H1 (cell line): ENCODE data around the gene ARL2. TPM values are rescaled to one million over a fixed set of nuclear protein-coding genes. Genes with fewer than 3 reads are reported as not detected.

Experiments used
- CTCF ChIA-PET: fragments of 300-600 bp; sonication (Branson Sonifier 250); formaldehyde crosslinking; loops from one replicate; lab custom pipeline; 2021; ENCODE audit not compliant: partially characterized antibody; lab: Charles Lee
- POLR2A ChIA-PET: fragments of 300-600 bp; sonication (Branson Sonifier 250); formaldehyde crosslinking; loops from one replicate; lab custom pipeline; 2021; ENCODE audit warnings: inconsistent platforms; ENCODE audit not compliant: partially characterized antibody; lab: Charles Lee
- DNase-seq, 2 experiments: peaks; one replicate each; pipeline versions ENCODE4 v3.0.0 to v3.0.0-alpha.2; 2010 to 2022; ENCODE audit warnings: low spot score in 2 of 2, low read depth in 1 of 2, mixed read lengths in 1 of 2
- FAIRE-seq: peaks from 2 replicates; lab custom pipeline; 2011; peaks lifted over from hg19 to GRCh38; lab: Jason Lieb, UNC
- H2AFZ ChIP-seq: 2 replicates; pipeline ENCODE4 v1.8.1; 2012; ENCODE audit warnings: low read length, inconsistent platforms
- H2AK5ac ChIP-seq: 2 replicates; pipeline ENCODE4 v1.6.1; 2013; ENCODE audit warnings: low read depth, low read length
- H2BK120ac ChIP-seq: replicated peaks from 2 replicates; pipeline ENCODE3; 2013; ENCODE audit warnings: low read depth, low read length, inconsistent platforms
- H2BK12ac ChIP-seq: 2 replicates; pipeline ENCODE4 v1.6.1; 2013; ENCODE audit warnings: low read depth, low read length
- H2BK15ac ChIP-seq: 2 replicates; pipeline ENCODE4 v1.6.1; 2013; ENCODE audit warnings: low read length
- H2BK20ac ChIP-seq: 2 replicates; pipeline ENCODE4 v1.6.1; 2013; ENCODE audit warnings: low read length
- H2BK5ac ChIP-seq: 2 replicates; pipeline ENCODE4 v1.6.1; 2013; ENCODE audit warnings: low read depth, low read length
- H3K14ac ChIP-seq: 2 replicates; pipeline ENCODE4 v1.6.1; 2013; ENCODE audit warnings: inconsistent platforms; ENCODE audit not compliant: insufficient read length
- H3K18ac ChIP-seq: 2 replicates; pipeline ENCODE4 v1.6.1; 2013; ENCODE audit warnings: low read length; ENCODE audit errors: extremely low read depth
- H3K23ac ChIP-seq: 2 replicates; pipeline ENCODE4 v1.6.1; 2013; ENCODE audit warnings: inconsistent platforms; ENCODE audit not compliant: insufficient read length
- H3K23me2 ChIP-seq: 2 replicates; pipeline ENCODE4 v1.6.1; 2013; ENCODE audit warnings: low read depth, low read length
- H3K27ac ChIP-seq: 2 replicates; pipeline ENCODE4 v1.6.1; 2011; ENCODE audit warnings: low read depth, low read length, inconsistent platforms
- H3K27me3 ChIP-seq, 4 experiments: replicated peaks in 1 of 4; 1 replicate in 1 of 4; 2 replicates in 3 of 4; pipeline versions ENCODE4 v1.6.1 to v1.8.1; 2011 to 2013; ENCODE audit warnings: low read length in 3 of 4, mild to moderate bottlenecking in 3 of 4, inconsistent platforms in 2 of 4, mixed read lengths in 2 of 4, moderate library complexity in 1 of 4; ENCODE audit not compliant: control insufficient read depth in 3 of 4, insufficient read depth in 3 of 4; ENCODE audit errors: extremely low read depth in 1 of 4
- H3K36me3 ChIP-seq, 4 experiments: 2 replicates each; pipeline versions ENCODE4 v1.6.1 to v1.8.1; 2011 to 2013; ENCODE audit warnings: mild to moderate bottlenecking in 4 of 4, low read length in 3 of 4, moderate library complexity in 2 of 4, control low read depth in 1 of 4, inconsistent platforms in 1 of 4; ENCODE audit not compliant: insufficient read depth in 4 of 4, control insufficient read depth in 2 of 4
- H3K4ac ChIP-seq: replicated peaks from 2 replicates; pipeline ENCODE3; 2013; ENCODE audit warnings: low read length, low read depth, mixed read lengths, inconsistent platforms; ENCODE audit not compliant: insufficient read length
- H3K4me1 ChIP-seq, 4 experiments: replicated peaks in 1 of 4; 1 replicate in 1 of 4; 2 replicates in 3 of 4; pipeline versions ENCODE4 v1.6.1 to v1.8.1; 2011 to 2013; ENCODE audit warnings: low read length in 3 of 4, inconsistent platforms in 2 of 4, mixed read lengths in 1 of 4; ENCODE audit not compliant: insufficient read depth in 4 of 4, control insufficient read depth in 3 of 4
- H3K4me2 ChIP-seq, 2 experiments: 2 replicates each; pipeline versions ENCODE4 v1.6.1 to v1.8.1; 2011 to 2013; ENCODE audit warnings: low read depth in 2 of 2, low read length in 2 of 2, control low read depth in 1 of 2, inconsistent platforms in 1 of 2, mild to moderate bottlenecking in 1 of 2; ENCODE audit not compliant: insufficient read depth in 1 of 2
- H3K4me3 ChIP-seq, 4 experiments: fragments of 200-600, 300-600 bp in 1 of 4; sonication (generic), shearing (Covaris generic), sonication (Bioruptor Twin) in 1 of 4; 2 replicates each; pipeline versions ENCODE4 v1.5.1 to v1.8.1; 2011 to 2016; ENCODE audit warnings: low read length in 4 of 4, low read depth in 3 of 4, control low read depth in 2 of 4, inconsistent platforms in 2 of 4, mild to moderate bottlenecking in 2 of 4, mixed read lengths in 1 of 4, moderate library complexity in 1 of 4; ENCODE audit not compliant: insufficient read depth in 2 of 4; ENCODE audit errors: extremely low read depth in 1 of 4
- H3K56ac ChIP-seq: replicated peaks from 2 replicates; pipeline ENCODE3; 2013; ENCODE audit warnings: low read depth, mild to moderate bottlenecking, mixed read lengths, low read length, inconsistent platforms; ENCODE audit not compliant: insufficient read length
- H3K79me1 ChIP-seq: 2 replicates; pipeline ENCODE4 v1.6.1; 2013; ENCODE audit warnings: low read depth, low read length, control low read depth
- H3K79me2 ChIP-seq, 2 experiments: 2 replicates each; pipeline versions ENCODE4 v1.6.1 to v1.8.1; 2012 to 2013; ENCODE audit warnings: low read length in 2 of 2, mild to moderate bottlenecking in 2 of 2, inconsistent platforms in 1 of 2; ENCODE audit not compliant: insufficient read depth in 2 of 2, control insufficient read depth in 1 of 2
- H3K9ac ChIP-seq, 4 experiments: replicated peaks in 1 of 4; 1 replicate in 1 of 4; 2 replicates in 3 of 4; pipeline versions ENCODE4 v1.6.1 to v1.8.1; 2011 to 2013; ENCODE audit warnings: low read depth in 3 of 4, low read length in 3 of 4, control low read depth in 2 of 4, mild to moderate bottlenecking in 2 of 4, moderate library complexity in 2 of 4, inconsistent platforms in 1 of 4; ENCODE audit errors: extremely low read depth in 1 of 4
- H3K9me3 ChIP-seq, 2 experiments: 2 replicates each; pipeline versions ENCODE4 v1.6.1 to v1.8.1; 2012 to 2013; ENCODE audit warnings: mild to moderate bottlenecking in 2 of 2, moderate library complexity in 2 of 2, control low read depth in 1 of 2, inconsistent platforms in 1 of 2, low read depth in 1 of 2, low read length in 1 of 2, mixed read lengths in 1 of 2; ENCODE audit not compliant: insufficient read depth in 2 of 2
- H4K20me1 ChIP-seq, 2 experiments: replicated peaks in 1 of 2; 2 replicates each; pipeline versions ENCODE3 to v1.8.1; 2011 to 2013; ENCODE audit warnings: inconsistent platforms in 2 of 2, low read length in 2 of 2, mild to moderate bottlenecking in 1 of 2; ENCODE audit not compliant: insufficient read depth in 2 of 2, control insufficient read depth in 1 of 2
- H4K5ac ChIP-seq: 2 replicates; pipeline ENCODE4 v1.6.1; 2013; ENCODE audit warnings: low read length, low read depth, mixed read lengths, inconsistent platforms; ENCODE audit not compliant: insufficient read length
- H4K8ac ChIP-seq: 2 replicates; pipeline ENCODE4 v1.8.0; 2013; ENCODE audit warnings: mild to moderate bottlenecking, moderate library complexity, low read length, inconsistent platforms; ENCODE audit not compliant: insufficient read depth; ENCODE audit errors: extremely low read depth
- H4K91ac ChIP-seq: replicated peaks from 2 replicates; pipeline ENCODE3; 2013; ENCODE audit warnings: low read length, mixed read lengths, inconsistent platforms; ENCODE audit not compliant: insufficient read length
- BRCA1 ChIP-seq: IDR thresholded peaks from 2 replicates; pipeline ENCODE4 v1.6.1; 2012; ENCODE audit warnings: low read depth, low read length, improper control_type of control experiment
- FOSL1 ChIP-seq: IDR thresholded peaks from 2 replicates; pipeline ENCODE4 v1.6.1; 2011; ENCODE audit warnings: mild to moderate bottlenecking, low read depth, low read length, moderate library complexity; ENCODE audit not compliant: insufficient read depth
- GABPA ChIP-seq: IDR thresholded peaks from 2 replicates; pipeline ENCODE4 v1.6.1; 2011; ENCODE audit warnings: mild to moderate bottlenecking, low read length, moderate library complexity, borderline replicate concordance; ENCODE audit not compliant: insufficient read depth
- HDAC2 ChIP-seq, 2 experiments: fragments of 300-600 bp in 1 of 2; sonication (generic) in 1 of 2; IDR thresholded peaks; 2 replicates each; pipeline ENCODE4 v1.6.1; 2011 to 2012; ENCODE audit warnings: low read depth in 2 of 2, low read length in 2 of 2, mild to moderate bottlenecking in 2 of 2, moderate library complexity in 2 of 2, borderline replicate concordance in 1 of 2, inconsistent platforms in 1 of 2
- HDAC6 ChIP-seq: IDR thresholded peaks from one replicate; pipeline ENCODE4 v1.7.1; 2012; ENCODE audit warnings: low read depth, mild to moderate bottlenecking, inconsistent platforms, low read length, moderate library complexity
- JUND ChIP-seq: IDR thresholded peaks from 2 replicates; pipeline ENCODE4 v1.6.1; 2011; ENCODE audit warnings: mild to moderate bottlenecking, improper control_type of control experiment, low read length
- KDM4A ChIP-seq: IDR thresholded peaks from one replicate; pipeline ENCODE4 v1.7.1; 2012; ENCODE audit warnings: low read depth, mild to moderate bottlenecking, moderate library complexity, low read length, inconsistent platforms; ENCODE audit not compliant: severe bottlenecking
- NANOG ChIP-seq: IDR thresholded peaks from 2 replicates; pipeline ENCODE4 v1.6.1; 2011; ENCODE audit warnings: low read length, low read depth, mild to moderate bottlenecking, inconsistent platforms; ENCODE audit not compliant: insufficient read depth, poor library complexity, severe bottlenecking
- POU5F1 ChIP-seq: IDR thresholded peaks from 2 replicates; pipeline ENCODE4 v1.6.1; 2011; ENCODE audit warnings: low read depth, mild to moderate bottlenecking, low read length, moderate library complexity
- RNF2 ChIP-seq: fragments of 200-900, 300-1000 bp; sonication (generic); IDR thresholded peaks from 2 replicates; pipeline ENCODE4 v1.7.1; 2016; ENCODE audit warnings: borderline replicate concordance, low read depth, mild to moderate bottlenecking, antibody characterized with exemption, low read length; ENCODE audit not compliant: poor library complexity, severe bottlenecking; ENCODE audit errors: missing control alignments
- RXRA ChIP-seq: IDR thresholded peaks from 2 replicates; pipeline ENCODE4 v1.6.1; 2011; ENCODE audit warnings: low read depth, mild to moderate bottlenecking, low read length, moderate library complexity; ENCODE audit not compliant: insufficient read depth
- SAP30 ChIP-seq: fragments of 300-600 bp; sonication (generic); IDR thresholded peaks from 2 replicates; pipeline ENCODE4 v1.7.1; 2012; ENCODE audit warnings: low read length, moderate library complexity, mild to moderate bottlenecking, inconsistent platforms; ENCODE audit not compliant: insufficient read depth, insufficient replicate concordance
- TAF1 ChIP-seq: IDR thresholded peaks from 2 replicates; pipeline ENCODE4 v1.6.1; 2011; ENCODE audit warnings: mild to moderate bottlenecking, low read depth, low read length
- WGBS, 2 experiments: shearing (Covaris generic) in 1 of 2; methylation state at CpG; one replicate each; pipeline versions ENCODE4 v1.1.6 to v1.1.7; 2013 to 2015; ENCODE audit warnings: low lambda C conversion rate in 2 of 2, mixed read lengths in 2 of 2, inconsistent platforms in 1 of 2, low coverage in 1 of 2, missing lambda C conversion rate in 1 of 2; ENCODE audit not compliant: insufficient replicate concordance in 2 of 2, insufficient coverage in 1 of 2, insufficient read length in 1 of 2; ENCODE audit errors: extremely low coverage in 1 of 2, missing lambda C conversion rate in 1 of 2; 5-methylcytosine and 5-hydroxymethylcytosine counted together
- polyA plus RNA-seq, 7 experiments: library from polyadenylated mRNA; depleted of rRNA in 3 of 7; stranded (reverse) in 5 of 7; unstranded in 2 of 7; fragments of >200 nt in 5 of 7; fragments of 200-250 nt in 2 of 7; gene quantifications; 1 replicate in 5 of 7; 2 replicates in 1 of 7; 4 replicates in 1 of 7; pipeline versions ENCODE4 v1.2.1 to v1.2.3, GENCODE V29; 2011 to 2013; ENCODE audit warnings: missing spikeins in 2 of 7, mixed read lengths in 2 of 7
- total RNA-seq: library from RNA; stranded (reverse); fragmentation: NEBNext Ultra II Directional; extraction: Animal tissue kit (Norgen Biotek cat#: 25700); gene quantifications from 2 replicates; pipeline ENCODE4 v1.2.1, GENCODE V29; 2021

Gene ARL2
- total and polyA plus RNA-seq, 2 of the 8 experiments (the other 6 are each of a cell fraction or from before 2014, with no cell fraction given) = 186 to 535 TPM

DNA sequence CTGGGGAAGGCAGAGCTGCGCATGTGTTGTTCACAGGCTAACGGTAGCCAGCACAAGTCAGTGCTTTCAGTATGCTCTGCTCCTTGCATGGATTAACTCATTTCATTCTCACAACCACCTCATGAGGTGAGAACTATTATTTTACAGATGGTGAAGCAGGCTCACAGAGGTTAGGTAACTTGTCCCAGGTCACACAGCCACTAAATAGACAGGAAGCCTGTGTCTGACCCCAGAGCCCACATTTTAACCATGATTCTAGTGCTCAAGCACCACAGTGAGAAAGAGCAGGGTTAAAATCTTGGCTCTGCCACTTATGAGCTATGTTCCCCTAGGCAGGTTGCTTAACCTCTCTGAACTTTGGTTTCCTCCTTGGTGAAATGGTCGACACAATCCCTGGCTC lies 7.0 kb downstream of the ARL2 start:
- Histone ChIP-seq H3K4me1 (no peaks in the 10 kb centered on the region), H3K4ac (no peak overlapping the region), H2AFZ (no peak overlapping the region), H3K79me1 (no peaks in the 10 kb centered on the region), H4K8ac (no peak overlapping the region), H2AK5ac (no peak overlapping the region), H3K27ac (no peak overlapping the region), H2BK15ac (no peak overlapping the region), H4K91ac (no peak overlapping the region), H3K79me2 (peaks cover 0 to 7% of the 10 kb centered on the region in 2 experiments; a peak in 1 of 4 replicates), H2BK120ac (no peak overlapping the region), H3K23ac (no peak overlapping the region), H3K27me3 (no peaks in the 10 kb centered on the region), H3K4me2 (no peak overlapping the region), H3K9me3 (no peaks in the 10 kb centered on the region), H3K36me3 (peaks cover 3 to 28% (median 18%) of the 10 kb centered on the region in 4 experiments; a peak in 6 of 8 replicates), H3K4me3 (no peak overlapping the region), H3K56ac (no peak overlapping the region), H3K9ac (no peak overlapping the region), H2BK5ac (no peak overlapping the region), H4K5ac (no peak overlapping the region), H3K18ac (no peak overlapping the region), H3K14ac (no peak overlapping the region), H2BK12ac (no peak overlapping the region), H4K20me1 (peaks cover 3 to 8% of the 10 kb centered on the region in 2 experiments), H2BK20ac (no peak overlapping the region), H3K23me2 (no peaks in the 10 kb centered on the region)
- ChIA-PET POLR2A (no interaction called here), CTCF (interaction anchor here (0.6 to 1.0 kb wide), 2 partner anchors 8 to 97 kb away, joined by 4 read pairs; no protein-coding TSS in a partner anchor)
- 98% methylated on average over 3 of the region's 3 CpGs; no CpG with 5 or more reads in 1 of the 2 experiments for WGBS, 2 experiments
- FAIRE-seq = no peak
- DNase-seq = no peak
- TF ChIP-seq JUND (no peak), RXRA (no peak), HDAC6 (no peak), RNF2 (no peak), NANOG (no peak), FOSL1 (no peak), SAP30 (no peak), HDAC2 (IDR thresholded peaks at IDR 0.05; ENCODE audit: borderline replicate concordance in 1 of 2, low read depth in 2 of 2, low read length in 2 of 2) (no peak), KDM4A (no peak), GABPA (no peak), TAF1 (no peak), POU5F1 (no peak), BRCA1 (no peak)
